ENCODE data around the gene ZNF575. TPM values are rescaled to one million over a fixed set of nuclear protein-coding genes. Genes with fewer than 3 reads are reported as not detected.

ZNF575 gene
- total RNA-seq, 6 experiments from 2014 or later, result 1.6 to 2.9 (median 2.3) TPM

- Mint-ChIP-seq H3K4me3 (no peak overlapping the region), H3K27ac (no peak overlapping the region), H3K36me3 (ENCODE audit: low read depth) (peaks cover 32% of the 10 kb centered on the region), H3K27me3 (ENCODE audit: insufficient read depth) (peaks cover 1% of the 10 kb centered on the region; the same call in 1 of the 2 replicates), H3K4me1 (ENCODE audit: low read depth) (peaks cover 3% of the 10 kb centered on the region; the same call in 1 of the 2 replicates), H3K9me3 (no peaks in the 10 kb centered on the region)
- no peak for DNase-seq
- TF ChIP-seq, protein P1, sequence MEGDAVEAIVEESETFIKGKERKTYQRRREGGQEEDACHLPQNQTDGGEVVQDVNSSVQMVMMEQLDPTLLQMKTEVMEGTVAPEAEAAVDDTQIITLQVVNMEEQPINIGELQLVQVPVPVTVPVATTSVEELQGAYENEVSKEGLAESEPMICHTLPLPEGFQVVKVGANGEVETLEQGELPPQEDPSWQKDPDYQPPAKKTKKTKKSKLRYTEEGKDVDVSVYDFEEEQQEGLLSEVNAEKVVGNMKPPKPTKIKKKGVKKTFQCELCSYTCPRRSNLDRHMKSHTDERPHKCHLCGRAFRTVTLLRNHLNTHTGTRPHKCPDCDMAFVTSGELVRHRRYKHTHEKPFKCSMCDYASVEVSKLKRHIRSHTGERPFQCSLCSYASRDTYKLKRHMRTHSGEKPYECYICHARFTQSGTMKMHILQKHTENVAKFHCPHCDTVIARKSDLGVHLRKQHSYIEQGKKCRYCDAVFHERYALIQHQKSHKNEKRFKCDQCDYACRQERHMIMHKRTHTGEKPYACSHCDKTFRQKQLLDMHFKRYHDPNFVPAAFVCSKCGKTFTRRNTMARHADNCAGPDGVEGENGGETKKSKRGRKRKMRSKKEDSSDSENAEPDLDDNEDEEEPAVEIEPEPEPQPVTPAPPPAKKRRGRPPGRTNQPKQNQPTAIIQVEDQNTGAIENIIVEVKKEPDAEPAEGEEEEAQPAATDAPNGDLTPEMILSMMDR (IDR thresholded peaks at IDR 0.05), result no peak
Measured at GRCh38 chr19:43540381-43540780, 7.4 kb downstream of the ZNF575 start.

- peaks cover 33% of the 10 kb centered on the region for H3K36me3 Mint-ChIP-seq (ENCODE audit: low read depth)
- TF ChIP-seq, protein P1 (IDR thresholded peaks at IDR 0.05), result no peak
- H3K27ac Mint-ChIP-seq, result no peak overlapping the region
- no peak overlapping the region for H3K4me3 Mint-ChIP-seq
- no peaks in the 10 kb centered on the region for H3K4me1 Mint-ChIP-seq (ENCODE audit: low read depth)
- no peaks in the 10 kb centered on the region for H3K9me3 Mint-ChIP-seq
- DNase-seq, result no peak
- peaks cover 1% of the 10 kb centered on the region; the same call in 1 of the 2 replicates for H3K27me3 Mint-ChIP-seq (ENCODE audit: insufficient read depth)
Measured at GRCh38 chr19:43541920-43542650, 9.1 kb downstream of the ZNF575 start.

- H3K36me3 Mint-ChIP-seq (ENCODE audit: low read depth), result peaks cover 31% of the 10 kb centered on the region
- DNase-seq, result no peak
- TF ChIP-seq, protein P1 (IDR thresholded peaks at IDR 0.05), result no peak
- H3K4me1 Mint-ChIP-seq (ENCODE audit: low read depth), result no peaks in the 10 kb centered on the region
- H3K4me3 Mint-ChIP-seq, result no peak overlapping the region
- no peak overlapping the region for H3K27ac Mint-ChIP-seq
- H3K27me3 Mint-ChIP-seq (ENCODE audit: insufficient read depth), result peaks cover 1% of the 10 kb centered on the region; the same call in 1 of the 2 replicates
- no peaks in the 10 kb centered on the region for H3K9me3 Mint-ChIP-seq
Measured at GRCh38 chr19:43544077-43544476, 11.1 kb downstream of the ZNF575 start.

DNA sequence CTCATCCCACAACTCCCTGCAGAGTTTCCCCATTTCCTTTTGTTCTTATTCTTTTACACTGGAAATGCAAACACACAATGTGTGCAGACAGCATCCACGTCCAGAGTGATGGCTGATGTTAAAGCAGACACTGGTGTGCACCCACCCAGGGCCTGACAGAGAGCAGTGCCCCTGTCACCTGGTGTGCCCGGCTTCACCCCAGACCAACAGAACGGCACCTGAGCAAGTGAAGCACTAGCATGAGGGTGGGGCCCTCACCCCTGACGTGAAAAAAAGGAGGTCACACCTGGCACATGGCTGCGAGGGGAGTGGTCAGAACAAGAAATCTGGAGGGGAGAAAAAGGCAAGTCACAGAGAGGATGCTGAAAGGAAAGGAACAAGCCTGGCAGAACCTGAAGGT, 12.3 kb downstream of the ZNF575 start:
- Mint-ChIP-seq H3K4me1 (ENCODE audit: low read depth) (no peaks in the 10 kb centered on the region), H3K4me3 (no peak overlapping the region), H3K27me3 (ENCODE audit: insufficient read depth) (peaks cover 3% of the 10 kb centered on the region; the same call in 1 of the 2 replicates), H3K9me3 (no peaks in the 10 kb centered on the region), H3K36me3 (ENCODE audit: low read depth) (peaks cover 27% of the 10 kb centered on the region), H3K27ac (no peak overlapping the region)
- no peak for DNase-seq
- TF ChIP-seq, protein P1 (IDR thresholded peaks at IDR 0.05), result no peak

DNA sequence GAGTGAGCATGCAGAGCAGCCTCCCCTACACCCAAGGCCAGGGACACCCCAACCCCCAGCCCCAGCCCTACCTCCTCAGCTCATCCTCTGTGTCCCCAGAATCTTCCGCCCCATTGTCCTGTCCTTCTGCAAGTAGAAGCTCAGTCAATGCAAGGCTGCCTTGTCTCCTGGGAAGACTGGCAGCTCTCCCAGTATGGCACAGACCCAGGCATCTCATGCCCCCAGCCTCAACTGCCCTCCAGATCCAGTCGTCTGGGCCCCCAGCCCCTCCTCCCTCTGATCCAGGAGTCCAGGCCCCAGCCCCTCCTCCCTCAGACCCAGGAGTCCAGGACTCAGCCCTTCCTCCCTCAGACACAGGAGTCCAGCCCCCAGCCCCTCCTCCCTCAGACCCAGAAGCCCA, 13.0 kb downstream of the ZNF575 start:
- Mint-ChIP-seq H3K27ac (no peak overlapping the region), H3K4me3 (no peak overlapping the region), H3K27me3 (ENCODE audit: insufficient read depth) (peaks cover 4% of the 10 kb centered on the region; the same call in 1 of the 2 replicates), H3K9me3 (no peaks in the 10 kb centered on the region), H3K36me3 (ENCODE audit: low read depth) (peaks cover 27% of the 10 kb centered on the region), H3K4me1 (ENCODE audit: low read depth) (no peaks in the 10 kb centered on the region)
- DNase-seq, result no peak
- TF ChIP-seq, protein P1 (IDR thresholded peaks at IDR 0.05), result no peak

All from HFFc6 (cell line).